ENCODE results near the gene GPR107.
"Not testable (repeated sequence)": the region's sequence is repeated elsewhere in the genome, so short reads cannot be mapped to it uniquely, and the experiment has no call there.

GPR107 gene

GRCh38 chr9:130015353-130016019 lies 38.2 kb upstream of the GPR107 start (continued):
- TF ChIP-seq, protein P1, sequence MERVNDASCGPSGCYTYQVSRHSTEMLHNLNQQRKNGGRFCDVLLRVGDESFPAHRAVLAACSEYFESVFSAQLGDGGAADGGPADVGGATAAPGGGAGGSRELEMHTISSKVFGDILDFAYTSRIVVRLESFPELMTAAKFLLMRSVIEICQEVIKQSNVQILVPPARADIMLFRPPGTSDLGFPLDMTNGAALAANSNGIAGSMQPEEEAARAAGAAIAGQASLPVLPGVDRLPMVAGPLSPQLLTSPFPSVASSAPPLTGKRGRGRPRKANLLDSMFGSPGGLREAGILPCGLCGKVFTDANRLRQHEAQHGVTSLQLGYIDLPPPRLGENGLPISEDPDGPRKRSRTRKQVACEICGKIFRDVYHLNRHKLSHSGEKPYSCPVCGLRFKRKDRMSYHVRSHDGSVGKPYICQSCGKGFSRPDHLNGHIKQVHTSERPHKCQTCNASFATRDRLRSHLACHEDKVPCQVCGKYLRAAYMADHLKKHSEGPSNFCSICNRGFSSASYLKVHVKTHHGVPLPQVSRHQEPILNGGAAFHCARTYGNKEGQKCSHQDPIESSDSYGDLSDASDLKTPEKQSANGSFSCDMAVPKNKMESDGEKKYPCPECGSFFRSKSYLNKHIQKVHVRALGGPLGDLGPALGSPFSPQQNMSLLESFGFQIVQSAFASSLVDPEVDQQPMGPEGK (CRISPR knock-in tag; IDR thresholded peaks at IDR 0.05; ENCODE audit: borderline replicate concordance) = no peak
- TF ChIP-seq BACH2 (CRISPR knock-in tag; IDR thresholded peaks at IDR 0.05; ENCODE audit: borderline replicate concordance) (no peak), RARB (CRISPR knock-in tag; IDR thresholded peaks at IDR 0.05) (no peak), SNAI2 (CRISPR knock-in tag; IDR thresholded peaks at IDR 0.05) (no peak)
- TF ChIP-seq, protein P2, sequence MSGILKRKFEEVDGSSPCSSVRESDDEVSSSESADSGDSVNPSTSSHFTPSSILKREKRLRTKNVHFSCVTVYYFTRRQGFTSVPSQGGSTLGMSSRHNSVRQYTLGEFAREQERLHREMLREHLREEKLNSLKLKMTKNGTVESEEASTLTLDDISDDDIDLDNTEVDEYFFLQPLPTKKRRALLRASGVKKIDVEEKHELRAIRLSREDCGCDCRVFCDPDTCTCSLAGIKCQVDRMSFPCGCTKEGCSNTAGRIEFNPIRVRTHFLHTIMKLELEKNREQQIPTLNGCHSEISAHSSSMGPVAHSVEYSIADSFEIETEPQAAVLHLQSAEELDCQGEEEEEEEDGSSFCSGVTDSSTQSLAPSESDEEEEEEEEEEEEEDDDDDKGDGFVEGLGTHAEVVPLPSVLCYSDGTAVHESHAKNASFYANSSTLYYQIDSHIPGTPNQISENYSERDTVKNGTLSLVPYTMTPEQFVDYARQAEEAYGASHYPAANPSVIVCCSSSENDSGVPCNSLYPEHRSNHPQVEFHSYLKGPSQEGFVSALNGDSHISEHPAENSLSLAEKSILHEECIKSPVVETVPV (CRISPR knock-in tag; IDR thresholded peaks at IDR 0.05) = no peak

DNA sequence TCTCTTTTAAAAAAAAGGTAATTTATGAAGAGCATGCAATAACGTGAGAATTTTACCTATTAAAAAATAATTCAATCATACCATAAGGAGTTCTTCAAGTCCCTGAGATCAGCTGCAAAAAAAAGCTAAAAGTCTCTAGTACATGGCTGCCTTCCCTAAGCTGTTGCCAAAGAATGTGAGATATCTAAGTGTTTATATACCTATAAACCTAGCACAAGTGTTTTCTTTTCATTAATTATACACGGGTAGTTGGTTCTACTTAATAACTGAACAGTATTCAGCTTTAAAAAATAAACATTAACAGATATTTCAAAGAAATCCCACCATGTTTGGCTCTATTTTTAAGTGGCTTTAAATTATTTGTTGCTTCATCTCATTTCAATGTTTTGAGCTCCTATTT lies 36.6 kb upstream of the GPR107 start:
- ATAC-seq = no peak
- TF ChIP-seq ISL1 (CRISPR knock-in tag; IDR thresholded peaks at IDR 0.05) = no peak
- no peak for TF ChIP-seq SNAI2 (CRISPR knock-in tag; IDR thresholded peaks at IDR 0.05)

DNA sequence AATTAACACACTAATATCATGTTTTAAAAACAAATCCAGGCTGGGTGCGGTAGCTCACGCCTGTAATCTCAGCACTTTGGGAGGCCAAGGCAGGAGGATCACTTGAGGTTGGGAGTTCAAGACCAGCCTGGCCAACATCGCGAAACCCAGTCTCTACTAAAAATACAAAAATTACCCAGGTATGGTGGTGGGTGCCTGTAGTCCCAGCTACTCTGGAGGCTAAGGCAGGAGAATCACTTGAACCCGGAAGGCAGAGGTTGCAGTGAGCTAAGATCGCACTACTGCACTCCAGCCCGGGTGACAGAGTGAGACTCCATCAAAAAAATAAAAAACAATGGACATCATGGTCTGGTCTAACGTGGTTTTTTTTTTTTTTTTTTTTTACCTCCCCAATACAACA lies 36.2 kb upstream of the GPR107 start:
- not testable (repeated sequence) for ATAC-seq

DNA sequence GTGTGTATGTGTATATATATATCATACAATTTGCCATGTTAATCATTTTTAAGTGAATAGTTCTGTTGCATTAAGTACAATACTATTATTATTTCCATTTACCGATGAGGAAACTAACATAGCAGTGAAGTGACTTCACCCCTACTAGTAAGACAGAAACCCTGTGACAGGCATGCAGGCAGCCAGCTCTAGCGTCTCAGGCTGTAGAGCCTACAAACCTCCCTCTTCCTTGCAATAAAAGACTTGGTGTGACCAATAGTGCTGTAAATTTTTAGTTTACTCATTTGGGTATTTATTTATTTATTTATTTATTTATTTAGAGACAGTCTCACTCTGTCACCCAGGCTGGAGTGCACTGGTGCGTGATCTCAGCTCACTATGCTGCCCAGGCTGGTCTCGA lies 35.4 kb upstream of the GPR107 start:
- ATAC-seq = no peak
- TF ChIP-seq, protein P2 (CRISPR knock-in tag; IDR thresholded peaks at IDR 0.05) = no peak
- TF ChIP-seq ZNF8 (CRISPR knock-in tag; IDR thresholded peaks at IDR 0.05) (no peak), ZNF70 (CRISPR knock-in tag; IDR thresholded peaks at IDR 0.05) (no peak), CSDC2 (CRISPR knock-in tag; IDR thresholded peaks at IDR 0.05) (no peak), PPARA (CRISPR knock-in tag; IDR thresholded peaks at IDR 0.05; ENCODE audit: borderline replicate concordance) (no peak), ZC3H10 (CRISPR knock-in tag; IDR thresholded peaks at IDR 0.05) (no peak), ARNTL (CRISPR knock-in tag; IDR thresholded peaks at IDR 0.05; ENCODE audit: borderline replicate concordance, low read depth) (no peak), GLIS3 (CRISPR knock-in tag; IDR thresholded peaks at IDR 0.05) (no peak), ZNF565 (CRISPR knock-in tag; conservative IDR thresholded peaks at IDR 0.05; ENCODE audit: low read depth) (no peak), ESRRG (CRISPR knock-in tag; IDR thresholded peaks at IDR 0.05) (no peak), ZFP3 (CRISPR knock-in tag; IDR thresholded peaks at IDR 0.05) (no peak), ZFP30 (CRISPR knock-in tag; IDR thresholded peaks at IDR 0.05) (no peak), OSR1 (CRISPR knock-in tag; IDR thresholded peaks at IDR 0.05) (no peak), POU6F1 (CRISPR knock-in tag; IDR thresholded peaks at IDR 0.05; ENCODE audit: borderline replicate concordance, low read depth) (no peak)
- TF ChIP-seq, protein P1 (CRISPR knock-in tag; IDR thresholded peaks at IDR 0.05; ENCODE audit: borderline replicate concordance) = no peak
- TF ChIP-seq, protein P3, sequence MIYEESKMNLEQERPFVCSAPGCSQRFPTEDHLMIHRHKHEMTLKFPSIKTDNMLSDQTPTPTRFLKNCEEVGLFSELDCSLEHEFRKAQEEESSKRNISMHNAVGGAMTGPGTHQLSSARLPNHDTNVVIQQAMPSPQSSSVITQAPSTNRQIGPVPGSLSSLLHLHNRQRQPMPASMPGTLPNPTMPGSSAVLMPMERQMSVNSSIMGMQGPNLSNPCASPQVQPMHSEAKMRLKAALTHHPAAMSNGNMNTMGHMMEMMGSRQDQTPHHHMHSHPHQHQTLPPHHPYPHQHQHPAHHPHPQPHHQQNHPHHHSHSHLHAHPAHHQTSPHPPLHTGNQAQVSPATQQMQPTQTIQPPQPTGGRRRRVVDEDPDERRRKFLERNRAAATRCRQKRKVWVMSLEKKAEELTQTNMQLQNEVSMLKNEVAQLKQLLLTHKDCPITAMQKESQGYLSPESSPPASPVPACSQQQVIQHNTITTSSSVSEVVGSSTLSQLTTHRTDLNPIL (CRISPR knock-in tag; IDR thresholded peaks at IDR 0.05; ENCODE audit: low read depth) = no peak
